Esophagus squamous epithelium (tissue), 4 donors: ENCODE measurements around the gene ZNF142.

Source experiments
- CTCF ChIP-seq, 6 experiments: fragments of 450-650 bp in 4 of 6; fragments of 200-600 bp in 2 of 6; sonication (generic) in 2 of 6; IDR thresholded peaks; one replicate each; pipeline ENCODE4 v1.5.1; 2016 to 2019; ENCODE audit warnings: antibody characterized with exemption in 6 of 6, mild to moderate bottlenecking in 4 of 6, moderate library complexity in 4 of 6
- POLR2A ChIP-seq, 4 donors: fragments of 450-650 bp; IDR thresholded peaks; one replicate each; pipeline ENCODE4 v1.6.1; 2017; ENCODE audit warnings: antibody characterized with exemption in 4 of 4, mild to moderate bottlenecking in 4 of 4, moderate library complexity in 3 of 4

- no peak for TF ChIP-seq CTCF (IDR thresholded peaks at IDR 0.05)
- no peak for TF ChIP-seq POLR2A (IDR thresholded peaks at IDR 0.05)
These were observed 35.2 kb upstream of the ZNF142 start for GRCh38 chr2:218694405-218695145.
